ELR (cell line): ENCODE results near the gene ZNF583.
A peak's percentile ranks its signal among the peaks of the same experiment; 100 is the strongest.

Source experiments
- DNase-seq: peaks from one replicate; pipeline ENCODE4 v3.0.0-alpha.2; 2015; ENCODE audit warnings: low read depth

The ZNF583 gene

DNA sequence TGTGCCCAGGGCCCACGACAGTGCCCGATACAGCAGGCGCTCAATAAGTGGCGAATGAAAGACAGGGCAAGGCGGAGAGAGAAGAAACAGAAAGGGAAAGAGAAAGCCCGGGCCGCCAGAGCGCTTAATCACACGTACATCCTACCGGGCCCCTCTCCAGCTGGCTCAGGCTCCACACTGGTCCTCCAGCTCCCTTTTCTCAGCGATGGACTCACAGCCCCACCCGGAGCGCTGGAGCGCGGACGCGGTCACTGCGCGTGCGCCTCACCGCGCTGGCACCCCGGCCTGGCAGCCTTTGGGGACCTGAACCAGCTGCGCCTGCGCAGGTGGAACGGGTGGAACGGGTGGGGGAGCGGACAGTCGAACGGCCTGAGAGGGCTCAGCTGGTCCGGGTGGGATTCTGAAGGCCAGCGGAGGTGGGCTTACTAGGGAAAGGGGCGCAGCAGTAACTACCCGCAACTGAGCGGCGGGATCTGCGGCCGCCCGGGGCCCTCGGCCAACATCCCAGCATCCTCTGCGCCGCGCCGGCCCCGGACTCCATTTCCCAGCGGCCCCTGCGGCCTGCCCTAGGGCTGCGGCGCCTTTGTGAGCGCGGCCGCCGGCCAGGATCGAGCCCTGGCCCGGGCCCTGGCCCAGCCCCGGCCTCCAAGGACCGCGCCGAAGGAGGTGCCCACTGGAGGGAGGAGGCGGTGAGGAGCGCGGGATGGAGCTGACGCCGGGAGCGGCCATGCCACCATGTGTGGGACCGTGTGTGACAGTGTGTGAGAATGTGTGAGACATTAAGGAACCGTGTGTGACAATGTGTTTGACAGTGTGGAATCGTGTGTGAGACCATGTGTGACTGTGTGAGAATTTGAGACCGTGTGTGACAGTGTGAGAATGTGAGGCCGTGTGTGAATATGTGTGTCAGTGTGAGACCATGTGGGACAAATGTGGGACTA lies at the start of gene ZNF583:
Gene ZNF583, plus strand, starts transcription at position 569 of the 941 bp plus-strand sequence. CDS start 2,783 bp downstream, outside the sequence.
- peak; percentile 94 for DNase-seq

DNA sequence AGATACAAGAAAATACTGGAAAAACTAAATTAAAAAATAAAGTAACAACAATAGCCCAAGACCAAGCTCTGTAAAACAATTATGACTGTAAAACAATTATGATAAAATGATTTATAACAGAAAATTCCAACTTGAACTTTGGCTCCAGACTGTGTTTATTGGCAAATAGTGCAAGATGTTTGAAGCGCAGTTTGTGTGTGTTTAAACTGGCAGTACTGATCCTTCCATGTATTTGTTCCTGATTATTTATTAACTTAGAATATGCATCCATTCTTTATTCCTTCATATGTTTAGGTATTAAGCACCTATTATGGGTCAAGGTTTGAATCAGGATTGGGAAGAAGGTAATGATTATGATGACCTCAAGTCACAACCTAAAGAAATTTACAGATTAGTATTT lies 48.6 kb upstream of the ZNF583 start:
- DNase-seq, result no peak

DNA sequence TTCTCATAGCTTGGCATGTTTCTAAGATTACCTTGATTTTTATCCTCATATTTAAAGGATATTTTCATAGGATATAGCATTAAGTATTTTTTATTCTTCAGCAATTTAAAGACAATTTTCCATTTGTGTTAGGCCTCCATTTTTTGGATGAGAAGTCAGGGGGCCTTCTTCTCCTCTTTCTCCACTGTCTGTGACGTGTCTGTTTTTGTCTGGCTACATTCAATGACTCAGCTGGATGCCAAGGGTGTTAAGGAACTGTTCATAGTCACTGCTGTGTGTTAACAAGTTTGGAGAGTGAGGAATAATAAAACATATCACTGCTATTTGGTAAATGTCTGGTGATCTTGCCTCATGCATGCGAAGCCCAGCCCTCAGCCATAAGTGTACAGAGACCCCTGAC lies 47.2 kb upstream of the ZNF583 start:
- DNase-seq, result no peak

DNA sequence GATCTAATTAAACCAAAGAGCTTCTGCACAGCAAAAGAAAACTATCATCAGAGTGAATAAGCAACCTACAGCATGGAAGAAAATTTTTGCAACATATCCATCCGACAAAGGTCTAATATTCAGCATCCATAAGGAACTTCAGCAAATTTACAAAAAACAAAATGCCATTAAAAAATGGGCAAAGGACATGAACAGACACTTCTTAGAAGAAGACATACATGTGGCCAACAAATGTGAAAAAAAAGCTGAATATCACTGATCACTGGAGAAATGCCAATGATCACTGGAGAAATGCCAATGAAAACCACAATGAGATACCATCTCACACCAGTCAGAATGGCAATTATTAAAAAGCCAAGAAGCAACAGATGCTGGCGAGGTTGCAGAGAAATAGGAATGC lies 43.3 kb upstream of the ZNF583 start:
- no peak for DNase-seq

DNA sequence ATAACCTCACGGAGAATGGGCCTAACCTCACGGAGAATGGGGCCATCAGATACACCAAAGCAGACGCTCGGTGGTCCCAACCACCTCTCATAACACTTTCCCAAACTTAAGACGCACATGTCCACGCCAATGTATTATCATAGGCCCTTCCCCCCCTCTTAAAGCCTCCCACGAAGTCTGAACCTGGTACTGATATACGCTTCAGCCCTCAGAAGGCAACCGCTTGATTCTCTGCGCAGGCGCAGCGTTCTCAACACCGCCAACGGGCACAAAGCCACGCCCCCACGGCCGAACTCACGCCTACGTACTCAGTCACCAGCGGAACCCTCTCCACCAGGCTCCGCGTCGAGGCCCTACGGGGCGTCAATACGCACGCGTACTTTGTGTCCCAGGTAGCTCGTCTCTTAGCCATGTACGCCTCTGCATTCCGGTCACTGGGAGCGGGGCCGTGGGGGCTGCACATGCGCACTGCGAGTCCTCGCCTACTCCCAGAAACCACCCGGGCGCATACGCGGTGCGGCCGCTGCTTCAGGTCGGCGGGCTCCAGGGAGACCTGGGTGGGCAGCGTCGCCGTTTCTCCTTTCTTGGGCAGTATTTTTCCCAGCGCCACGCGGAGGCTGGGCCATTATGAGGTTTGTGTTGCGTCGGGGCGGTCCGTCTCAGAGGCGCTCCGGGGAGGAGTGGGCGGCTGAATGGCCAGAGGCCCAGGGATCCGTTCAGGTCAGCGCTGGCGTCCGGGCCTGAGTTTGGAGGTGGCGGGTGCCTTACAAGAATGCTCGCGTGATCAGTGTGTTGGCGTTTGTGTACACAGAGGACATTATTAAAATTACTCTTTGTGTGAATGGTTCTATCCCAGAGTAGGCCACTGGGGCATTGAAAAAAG lies 36.1 kb upstream of the ZNF583 start:
- DNase-seq, result peak; percentile 89

DNA sequence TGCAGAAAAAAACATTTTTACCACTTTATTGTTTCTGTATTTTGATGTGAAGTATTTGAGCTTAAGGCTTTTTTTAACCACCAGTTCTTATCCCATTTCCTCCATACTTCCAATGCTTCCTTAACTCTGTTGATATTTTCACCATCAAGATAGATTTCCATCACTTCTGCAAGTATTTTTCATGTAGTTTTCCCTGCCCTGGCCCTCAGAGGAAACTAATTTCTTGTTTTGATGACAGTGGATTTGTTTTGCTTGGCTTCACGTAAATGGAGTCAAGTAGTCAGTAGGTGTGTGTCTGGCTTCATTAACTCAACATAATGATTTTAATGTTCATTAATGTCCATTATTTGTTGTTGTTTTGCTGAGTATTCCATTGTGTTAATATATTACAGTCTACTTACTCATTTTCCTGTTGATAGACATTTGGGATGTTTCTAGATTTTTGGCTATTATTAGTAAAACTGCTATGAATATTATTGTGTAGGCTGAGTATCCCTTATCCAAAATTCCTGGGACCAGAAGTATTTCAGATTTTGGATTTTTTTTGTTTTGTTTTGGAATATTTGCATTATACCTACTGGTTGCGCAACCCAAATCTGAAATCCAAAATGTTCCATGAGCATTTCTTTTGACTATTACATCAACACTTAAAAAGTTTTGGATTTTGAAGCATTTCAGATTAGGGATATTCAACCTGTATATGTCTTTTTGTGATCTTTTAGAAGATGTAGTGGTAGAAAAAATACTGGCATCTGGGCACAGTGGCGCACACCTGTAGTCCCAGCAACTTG lies 34.1 kb upstream of the ZNF583 start:
- no peak for DNase-seq

DNA sequence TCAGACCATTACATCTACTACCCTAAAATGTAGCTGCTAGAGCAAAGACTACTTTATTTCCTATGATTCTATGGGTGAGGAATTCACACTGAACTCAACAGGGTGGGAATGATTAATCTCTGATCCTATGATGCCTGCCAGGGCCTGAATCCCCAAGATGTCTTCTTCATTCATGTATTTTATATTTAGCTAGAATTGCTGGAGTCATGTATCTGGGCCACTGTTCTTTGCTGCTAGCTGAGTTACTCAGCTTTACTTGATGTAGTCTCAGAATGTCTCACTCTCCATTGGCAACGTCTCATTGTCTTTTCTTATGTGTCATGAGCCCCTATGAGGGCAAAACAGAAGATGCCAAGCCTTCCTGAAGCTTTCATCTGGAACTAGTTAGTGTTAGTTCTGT lies 31.9 kb upstream of the ZNF583 start:
- DNase-seq, result no peak

DNA sequence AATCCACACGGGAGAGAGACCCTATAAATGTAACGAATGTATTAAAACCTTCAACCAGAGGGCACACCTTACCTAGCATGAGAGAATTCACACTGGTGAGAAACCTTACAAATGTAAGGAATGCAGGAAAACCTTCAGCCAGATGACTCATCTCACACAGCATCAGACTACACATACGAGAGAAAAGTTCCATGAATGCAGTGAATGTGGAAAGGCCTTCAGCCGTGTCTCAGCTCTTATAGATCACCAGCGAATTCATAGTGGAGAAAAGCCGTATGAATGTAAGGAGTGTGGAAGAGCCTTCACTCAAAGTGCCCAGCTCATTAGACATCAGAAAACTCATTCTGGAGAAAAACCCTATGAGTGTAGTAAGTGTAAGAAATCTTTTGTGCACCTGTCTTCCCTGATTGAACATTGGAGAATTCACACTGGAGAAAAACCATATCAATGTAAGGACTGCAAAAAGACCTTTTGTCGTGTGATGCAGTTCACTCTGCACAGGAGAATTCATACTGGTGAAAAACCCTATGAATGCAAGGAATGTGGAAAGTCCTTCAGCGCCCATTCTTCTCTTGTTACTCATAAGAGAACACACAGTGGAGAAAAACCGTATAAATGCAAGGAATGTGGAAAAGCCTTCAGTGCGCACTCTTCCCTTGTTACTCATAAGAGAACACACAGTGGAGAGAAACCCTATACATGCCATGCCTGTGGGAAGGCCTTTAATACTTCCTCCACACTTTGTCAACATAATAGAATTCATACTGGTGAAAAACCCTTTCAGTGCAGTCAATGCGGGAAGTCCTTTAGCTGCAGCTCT lies 26.8 kb upstream of the ZNF583 start:
- peak; percentile 48 for DNase-seq

DNA sequence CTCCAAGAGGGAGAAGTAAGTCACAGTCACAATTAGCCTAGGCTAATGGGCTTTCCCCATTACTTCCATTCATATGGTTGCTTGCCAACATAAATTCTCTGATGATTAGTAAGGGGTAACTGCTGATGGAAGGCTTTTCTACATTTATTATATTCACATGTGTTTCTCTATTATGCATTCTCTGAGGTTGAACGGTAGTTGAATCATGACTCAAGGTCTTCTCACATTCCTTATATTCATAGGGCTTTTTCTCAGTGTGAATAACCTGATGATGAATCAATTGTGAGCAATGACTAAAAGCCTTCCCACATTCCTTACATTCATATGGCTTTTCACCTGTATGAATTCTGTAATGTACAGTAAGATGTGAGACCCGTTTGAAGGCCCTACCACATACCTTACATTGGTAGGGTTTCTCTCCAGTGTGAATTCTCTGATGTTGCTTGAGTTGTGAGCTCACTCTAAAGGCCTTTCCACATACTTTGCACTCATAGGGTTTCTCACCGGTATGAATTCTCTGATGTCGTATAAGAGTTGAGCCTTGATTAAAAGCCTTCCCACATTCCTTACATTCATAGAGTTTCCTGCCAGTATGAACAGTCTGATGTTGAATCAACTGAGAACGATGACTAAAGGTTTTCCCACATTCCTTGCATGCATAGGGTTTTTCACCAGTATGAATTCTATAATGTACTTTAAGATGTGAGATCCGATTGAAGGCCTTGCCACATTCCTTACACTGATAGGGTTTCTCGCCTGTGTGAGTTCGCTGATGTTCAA lies 20.1 kb upstream of the ZNF583 start:
- peak; percentile 82 for DNase-seq

DNA sequence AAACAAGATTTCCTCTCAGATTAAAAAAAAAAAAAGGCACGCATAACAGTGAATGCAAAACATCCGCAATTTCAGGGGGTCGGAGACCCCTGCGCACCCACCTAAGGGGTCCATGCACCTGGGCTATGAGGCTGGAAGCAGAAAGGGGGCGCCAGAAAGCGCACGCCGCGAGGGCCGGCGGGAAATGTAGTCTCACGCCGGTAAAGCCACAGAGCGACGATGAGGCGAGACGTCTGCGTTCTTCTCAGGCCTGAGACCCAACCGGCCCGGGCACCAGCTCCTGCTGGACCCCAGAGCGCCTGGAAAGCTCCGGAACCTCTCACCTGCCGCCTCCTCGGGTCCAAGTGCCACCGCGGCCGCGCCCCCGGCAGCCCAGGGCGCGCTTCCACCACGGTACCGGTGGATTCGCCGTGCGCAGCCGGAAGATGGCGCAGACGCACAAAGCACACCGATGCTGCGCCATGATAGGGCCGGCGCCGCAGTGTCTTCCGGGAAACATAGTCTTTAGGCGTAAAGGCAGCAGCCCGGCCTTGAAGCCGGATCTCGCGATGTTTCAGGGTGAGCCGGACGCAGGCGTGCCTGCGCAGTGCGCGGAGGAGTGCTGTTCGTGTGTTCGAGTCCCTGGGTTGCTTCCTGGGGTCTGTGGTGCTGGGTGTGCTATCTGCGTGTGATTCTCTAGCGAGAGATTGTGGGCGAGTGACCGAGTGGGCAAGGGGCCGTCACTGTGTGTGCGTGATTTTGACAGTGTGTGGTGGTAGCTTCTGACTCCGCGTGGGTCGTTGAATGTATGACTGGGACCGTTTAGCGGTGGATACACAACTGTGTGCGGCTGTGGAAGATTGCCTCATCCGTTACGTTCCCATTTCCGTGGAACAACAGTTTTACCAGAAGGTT lies 10.8 kb upstream of the ZNF583 start, which contains the start of gene ZNF582:
Gene ZNF582, minus strand, starts transcription at position 416 of the 894 bp plus-strand sequence. CDS start 1,782 bp downstream, outside the sequence.
- peak; percentile 94 for DNase-seq

DNA sequence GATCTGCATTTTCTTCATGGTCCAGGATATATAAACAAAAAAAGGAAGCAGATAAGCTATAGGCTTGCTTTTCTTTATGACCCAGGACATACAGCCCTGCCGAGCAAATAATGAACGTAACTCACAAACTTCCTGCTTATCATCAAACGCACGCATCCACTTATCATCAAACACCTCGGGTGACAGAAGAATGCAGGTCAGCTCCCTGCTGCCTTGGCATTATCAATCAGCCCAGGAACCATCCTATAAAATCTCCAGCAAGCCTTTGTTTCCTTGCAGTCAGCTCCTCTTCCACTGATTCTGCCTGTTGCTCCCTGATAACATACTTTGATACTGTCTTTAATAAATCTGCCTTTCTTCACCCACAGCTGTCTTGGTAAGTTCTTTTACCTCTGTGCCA lies 5.3 kb upstream of the ZNF583 start:
- DNase-seq, result no peak

DNA sequence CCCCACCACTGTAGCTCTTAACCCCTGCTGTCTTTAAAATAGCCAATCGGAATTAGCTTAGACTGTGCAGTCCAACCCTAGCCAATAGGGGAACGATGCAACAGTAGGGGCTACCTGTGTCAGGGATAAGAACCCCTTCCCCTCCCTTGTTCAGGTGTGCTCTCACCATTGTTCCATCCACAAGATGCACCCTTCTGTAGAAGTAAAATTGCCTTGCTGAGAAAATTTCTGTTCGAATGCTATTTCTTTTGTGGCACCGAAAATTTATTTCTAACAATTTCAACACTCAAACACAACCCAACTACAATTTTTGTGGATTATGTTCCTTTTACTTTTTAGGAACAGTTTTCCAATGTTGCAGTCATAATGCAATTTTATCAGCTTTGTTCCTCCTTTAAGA lies 3.6 kb upstream of the ZNF583 start:
- peak; percentile 3 for DNase-seq

DNA sequence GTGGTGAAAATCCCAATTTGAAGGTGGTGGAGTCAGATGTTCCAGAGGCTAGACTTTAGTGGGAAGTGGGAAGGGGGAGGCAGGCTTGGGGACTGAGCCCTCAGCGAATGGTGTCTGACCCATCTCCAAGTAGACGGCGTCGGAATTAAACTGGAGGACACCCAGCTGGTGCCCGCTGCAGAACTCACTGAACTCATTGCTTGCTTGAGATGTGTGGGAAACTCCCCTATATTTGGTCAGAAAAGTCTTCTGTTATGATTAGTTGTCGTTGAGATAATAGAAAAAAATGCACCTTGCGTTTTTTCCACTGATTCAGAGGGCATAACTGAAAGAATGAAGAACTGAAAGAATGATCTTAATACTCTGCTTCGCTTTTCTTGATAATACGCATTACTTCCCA lies 871 bp upstream of the ZNF583 start:
- peak; percentile 20 for DNase-seq

DNA sequence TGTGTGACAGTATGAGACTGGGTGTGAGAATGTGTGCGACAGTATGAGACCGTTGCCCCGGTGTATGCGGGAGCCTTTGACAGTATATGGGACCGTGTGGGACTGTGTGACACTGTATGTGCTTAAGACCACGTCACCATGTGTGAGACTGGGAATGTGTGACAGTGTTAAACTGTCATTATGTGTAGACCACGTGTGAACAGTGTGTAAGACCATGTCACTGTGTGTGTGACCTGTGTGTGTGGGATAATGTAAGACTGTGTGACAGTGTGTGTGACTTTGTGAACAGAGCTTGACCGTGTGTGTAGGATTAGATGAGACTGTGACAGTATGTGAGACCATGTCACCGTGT lies 549 bp downstream of the ZNF583 start:
- DNase-seq, result peak; percentile 20

DNA sequence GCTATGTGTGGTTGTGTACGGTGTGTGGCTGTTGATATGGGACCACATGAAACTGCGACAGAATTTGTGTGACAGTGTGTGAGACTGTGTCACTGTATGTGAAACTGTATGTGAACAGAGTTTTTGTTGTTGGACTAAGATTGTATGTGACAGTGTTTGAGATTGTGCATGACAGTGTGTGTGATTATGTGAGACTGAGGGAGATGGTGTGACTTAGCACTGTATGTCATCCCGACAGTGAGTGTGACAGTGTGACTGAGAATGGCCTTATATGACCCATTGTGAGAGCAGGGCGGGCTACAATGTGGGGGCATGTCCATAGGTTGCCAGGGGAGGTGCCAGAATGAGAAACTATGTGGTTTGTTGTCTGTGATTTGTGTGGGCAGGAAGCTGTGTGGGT lies 930 bp downstream of the ZNF583 start:
- DNase-seq, result no peak

DNA sequence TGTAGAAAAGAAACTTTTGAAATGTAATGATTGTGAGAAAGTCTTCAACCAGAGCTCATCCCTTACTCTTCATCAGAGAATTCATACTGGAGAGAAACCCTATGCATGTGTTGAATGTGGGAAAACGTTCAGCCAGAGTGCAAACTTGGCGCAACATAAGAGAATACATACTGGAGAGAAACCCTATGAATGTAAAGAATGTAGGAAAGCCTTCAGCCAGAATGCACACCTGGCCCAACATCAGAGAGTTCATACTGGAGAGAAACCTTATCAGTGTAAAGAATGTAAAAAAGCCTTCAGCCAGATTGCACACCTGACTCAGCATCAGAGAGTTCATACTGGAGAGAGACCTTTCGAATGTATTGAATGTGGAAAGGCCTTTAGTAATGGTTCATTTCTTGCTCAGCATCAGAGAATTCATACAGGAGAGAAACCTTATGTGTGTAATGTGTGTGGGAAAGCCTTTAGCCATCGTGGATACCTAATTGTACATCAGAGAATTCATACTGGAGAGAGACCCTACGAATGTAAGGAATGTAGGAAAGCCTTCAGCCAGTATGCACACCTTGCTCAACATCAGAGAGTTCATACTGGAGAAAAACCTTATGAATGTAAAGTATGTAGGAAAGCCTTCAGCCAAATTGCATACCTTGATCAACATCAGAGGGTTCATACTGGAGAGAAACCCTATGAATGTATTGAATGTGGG lies 19.3 kb downstream of the ZNF583 start:
- peak; percentile 3 for DNase-seq

DNA sequence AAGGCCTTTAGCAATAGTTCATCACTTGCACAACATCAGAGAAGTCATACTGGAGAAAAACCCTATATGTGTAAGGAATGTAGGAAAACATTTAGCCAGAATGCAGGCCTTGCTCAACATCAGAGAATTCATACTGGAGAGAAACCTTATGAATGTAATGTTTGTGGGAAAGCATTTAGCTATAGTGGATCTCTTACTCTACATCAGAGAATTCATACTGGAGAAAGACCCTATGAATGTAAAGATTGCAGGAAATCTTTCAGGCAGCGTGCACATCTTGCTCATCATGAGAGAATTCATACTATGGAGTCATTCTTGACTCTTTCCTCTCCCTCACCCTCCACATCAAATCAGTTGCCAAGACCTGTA lies 19.8 kb downstream of the ZNF583 start:
- DNase-seq, result peak; percentile 3

DNA sequence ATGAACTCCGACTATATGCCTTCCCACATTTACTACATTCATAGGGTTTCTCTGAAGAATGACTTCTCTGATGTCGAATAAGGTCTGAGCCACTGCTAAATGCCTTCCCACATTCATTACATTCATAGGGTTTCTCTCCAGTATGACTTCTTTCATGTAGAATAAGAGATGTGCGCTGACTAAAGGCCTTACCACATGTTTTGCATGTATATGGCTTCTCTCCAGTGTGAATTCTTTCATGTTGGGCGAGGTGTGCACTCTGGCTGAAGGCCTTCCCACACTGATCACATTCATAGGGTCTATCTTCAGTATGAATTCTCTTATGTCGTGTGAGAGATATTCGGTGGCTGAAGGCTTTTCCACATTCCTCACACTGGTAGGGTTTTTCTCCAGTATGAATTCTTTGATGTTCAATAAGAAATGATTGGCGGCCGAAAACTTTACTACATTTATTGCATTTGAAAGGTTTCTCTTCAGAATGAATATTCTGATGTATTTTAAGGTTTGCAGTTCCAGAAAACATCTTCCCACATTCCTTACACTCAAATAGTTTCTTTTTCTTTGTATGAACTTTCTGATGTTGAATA lies 37.2 kb downstream of the ZNF583 start:
- DNase-seq, result no peak
